ENCODE measurements around the gene BTBD8. TPM values are rescaled to one million over a fixed set of nuclear protein-coding genes. Genes with fewer than 3 reads are reported as not detected.

BTBD8 gene
- total RNA-seq, 1 donor from 2014 or later = 1.2 TPM

- no peak for DNase-seq (ENCODE audit: low read depth, low spot score)
These were observed 11.5 kb downstream of the BTBD8 start for GRCh38 chr1:92091625-92092024.

- no peak for DNase-seq (ENCODE audit: low read depth, low spot score)
These were observed 13.9 kb downstream of the BTBD8 start for GRCh38 chr1:92094090-92094489.

- DNase-seq (ENCODE audit: low read depth, low spot score) = no peak
These were observed 14.4 kb downstream of the BTBD8 start for GRCh38 chr1:92094595-92094994.

GRCh38 chr1:92095874-92096273, 15.7 kb downstream of the BTBD8 start:
- DNase-seq (ENCODE audit: low read depth, low spot score) = no peak

GRCh38 chr1:92096317-92096716, 16.2 kb downstream of the BTBD8 start:
- no peak for DNase-seq (ENCODE audit: low read depth, low spot score)

GRCh38 chr1:92105546-92106081, 25.5 kb downstream of the BTBD8 start:
- DNase-seq (ENCODE audit: low read depth, low spot score) = no peak

GRCh38 chr1:92108631-92109030, 28.5 kb downstream of the BTBD8 start:
- no peak for DNase-seq (ENCODE audit: low read depth, low spot score)

- DNase-seq (ENCODE audit: low read depth, low spot score) = no peak
These were observed 37.4 kb downstream of the BTBD8 start for GRCh38 chr1:92117526-92117925.

GRCh38 chr1:92118826-92119225, 38.7 kb downstream of the BTBD8 start:
- no peak for DNase-seq (ENCODE audit: low read depth, low spot score)

GRCh38 chr1:92123868-92124267, 43.7 kb downstream of the BTBD8 start:
- DNase-seq (ENCODE audit: low read depth, low spot score) = no peak

GRCh38 chr1:92125204-92125603, 45.1 kb downstream of the BTBD8 start:
- no peak for DNase-seq (ENCODE audit: low read depth, low spot score)

GRCh38 chr1:92126088-92126487, 45.9 kb downstream of the BTBD8 start:
- DNase-seq (ENCODE audit: low read depth, low spot score) = no peak

GRCh38 chr1:92134331-92134730, 54.2 kb downstream of the BTBD8 start:
- DNase-seq (ENCODE audit: low read depth, low spot score) = no peak

GRCh38 chr1:92136341-92136740, 56.2 kb downstream of the BTBD8 start:
- no peak for DNase-seq (ENCODE audit: low read depth, low spot score)

GRCh38 chr1:92154934-92155333, 74.8 kb downstream of the BTBD8 start:
- no peak for DNase-seq (ENCODE audit: low read depth, low spot score)

- no peak for DNase-seq (ENCODE audit: low read depth, low spot score)
These were observed 79.4 kb downstream of the BTBD8 start for GRCh38 chr1:92159593-92159992.

- DNase-seq (ENCODE audit: low read depth, low spot score) = no peak
These were observed 85.2 kb downstream of the BTBD8 start for GRCh38 chr1:92165389-92165788.

GRCh38 chr1:92167151-92167550, 87.0 kb downstream of the BTBD8 start:
- DNase-seq (ENCODE audit: low read depth, low spot score) = no peak

- DNase-seq (ENCODE audit: low read depth, low spot score) = no peak
These were observed 88.5 kb downstream of the BTBD8 start for GRCh38 chr1:92168657-92169056.

GRCh38 chr1:92169214-92170005, 89.3 kb downstream of the BTBD8 start:
- no peak for DNase-seq (ENCODE audit: low read depth, low spot score)

GRCh38 chr1:92184632-92185031, 104.5 kb downstream of the BTBD8 start:
- DNase-seq (ENCODE audit: low read depth, low spot score) = no peak

- no peak for DNase-seq (ENCODE audit: low read depth, low spot score)
These were observed 105.9 kb downstream of the BTBD8 start for GRCh38 chr1:92186081-92186480.

Data from pulmonary artery endothelial cell (primary cell).